H1 (cell line): ENCODE measurements around the gene MYO9B. TPM values are rescaled to one million over a fixed set of nuclear protein-coding genes. Genes with fewer than 3 reads are reported as not detected.

Source experiments
- CHD7 ChIP-seq: fragments of 300-600 bp; sonication (generic); IDR thresholded peaks from 2 replicates; pipeline ENCODE4 v1.7.1; 2012; ENCODE audit warnings: low read length, moderate library complexity, mild to moderate bottlenecking, inconsistent platforms; ENCODE audit not compliant: insufficient replicate concordance
- POLR2AphosphoS5 ChIP-seq: IDR thresholded peaks from 2 replicates; pipeline ENCODE4 v1.6.1; 2011; ENCODE audit warnings: low read depth, low read length
- polyA plus RNA-seq, 7 experiments: library from polyadenylated mRNA; depleted of rRNA in 3 of 7; stranded (reverse) in 5 of 7; unstranded in 2 of 7; fragments of >200 nt in 5 of 7; fragments of 200-250 nt in 2 of 7; gene quantifications; 1 replicate in 5 of 7; 2 replicates in 1 of 7; 4 replicates in 1 of 7; pipeline versions ENCODE4 v1.2.1 to v1.2.3, GENCODE V29; 2011 to 2013; ENCODE audit warnings: missing spikeins in 2 of 7, mixed read lengths in 2 of 7
- total RNA-seq: library from RNA; stranded (reverse); fragmentation: NEBNext Ultra II Directional; extraction: Animal tissue kit (Norgen Biotek cat#: 25700); gene quantifications from 2 replicates; pipeline ENCODE4 v1.2.1, GENCODE V29; 2021

Gene MYO9B
- total and polyA plus RNA-seq, 2 of the 8 experiments (the other 6 are each of a cell fraction or from before 2014, with no cell fraction given): 27.6 to 77.1 TPM

- TF ChIP-seq POLR2AphosphoS5: no peak
- TF ChIP-seq CHD7: no peak
Measured at GRCh38 chr19:17153996-17154395, 78.4 kb downstream of the MYO9B start (continued).
